Activated CD4-positive, alpha-beta T cell treated with anti-CD3 and anti-CD28 coated beads, Interleukin-2, amount 10 ng/mL, durations not matched to agents 24 days and 14 days (primary cell): Measurements from ENCODE around the gene TNNC1. TPM values are rescaled to one million over a fixed set of nuclear protein-coding genes. Genes with fewer than 3 reads are reported as not detected.

ENCODE experiments used
- DNase-seq: peaks from one replicate; pipeline ENCODE4 v3.0.0; 2022
- H3K27ac Mint-ChIP-seq: one replicate; pipeline ENCODE4 v1.8.0; 2022; ENCODE audit warnings: mild to moderate bottlenecking, mixed read lengths
- H3K27me3 Mint-ChIP-seq: one replicate; pipeline ENCODE4 v1.8.0; 2022; ENCODE audit warnings: mixed read lengths
- H3K36me3 Mint-ChIP-seq: one replicate; pipeline ENCODE4 v1.8.0; 2022; ENCODE audit warnings: low read depth, mild to moderate bottlenecking, mixed read lengths
- H3K4me1 Mint-ChIP-seq: one replicate; pipeline ENCODE4 v1.8.0; 2021; ENCODE audit warnings: mixed read lengths
- H3K4me3 Mint-ChIP-seq: one replicate; pipeline ENCODE4 v1.8.0; 2022; ENCODE audit warnings: mild to moderate bottlenecking, moderate library complexity, mixed read lengths
- H3K9me3 Mint-ChIP-seq: one replicate; pipeline ENCODE4 v1.8.0; 2021; ENCODE audit warnings: mixed read lengths
- intact Hi-C: fragments of 100-400 bp; cut with micrococcal nuclease; formaldehyde crosslinking; loops from one replicate; pipeline ENCODE4 v1.15.1; 2023
- total RNA-seq: library from RNA; stranded (reverse); gene quantifications from 2 replicates; pipeline ENCODE4 v1.2.3, GENCODE V29; 2022

The TNNC1 gene
- total RNA-seq, 1 donor from 2014 or later, result 1.2 TPM

- H3K4me1 Mint-ChIP-seq, result no peaks in the 10 kb centered on the region
- H3K36me3 Mint-ChIP-seq, result peaks cover 33% of the 10 kb centered on the region
- H3K4me3 Mint-ChIP-seq, result no peak overlapping the region
- no peak overlapping the region for H3K27ac Mint-ChIP-seq
- intact Hi-C loops, result no loop called here
- no peaks in the 10 kb centered on the region for H3K9me3 Mint-ChIP-seq
- no peak for DNase-seq
- H3K27me3 Mint-ChIP-seq, result no peaks in the 10 kb centered on the region
Observed at GRCh38 chr3:52490035-52490938, 36.4 kb upstream of the TNNC1 start.

DNA sequence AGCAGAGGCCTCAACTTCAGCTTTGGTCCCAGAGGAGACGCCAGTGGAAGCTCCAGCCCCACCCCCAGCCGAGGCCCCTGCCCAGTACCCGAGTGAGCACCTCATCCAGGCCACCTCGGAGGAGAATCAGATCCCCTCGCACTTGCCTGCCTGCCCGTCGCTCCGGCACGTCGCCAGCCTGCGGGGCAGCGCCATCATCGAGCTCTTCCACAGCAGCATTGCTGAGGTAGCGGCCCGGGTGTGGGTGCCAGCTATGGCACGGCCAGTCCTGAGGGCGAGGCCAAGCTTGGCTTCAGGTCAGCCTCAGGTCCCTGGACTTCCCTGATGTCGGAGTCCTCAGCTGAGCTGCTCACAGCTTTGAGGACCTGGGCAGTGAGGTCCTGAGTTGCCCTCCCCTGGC lies 35.6 kb upstream of the TNNC1 start:
- DNase-seq, result no peak
- Mint-ChIP-seq H3K9me3 (no peaks in the 10 kb centered on the region), H3K36me3 (peaks cover 34% of the 10 kb centered on the region)

DNA sequence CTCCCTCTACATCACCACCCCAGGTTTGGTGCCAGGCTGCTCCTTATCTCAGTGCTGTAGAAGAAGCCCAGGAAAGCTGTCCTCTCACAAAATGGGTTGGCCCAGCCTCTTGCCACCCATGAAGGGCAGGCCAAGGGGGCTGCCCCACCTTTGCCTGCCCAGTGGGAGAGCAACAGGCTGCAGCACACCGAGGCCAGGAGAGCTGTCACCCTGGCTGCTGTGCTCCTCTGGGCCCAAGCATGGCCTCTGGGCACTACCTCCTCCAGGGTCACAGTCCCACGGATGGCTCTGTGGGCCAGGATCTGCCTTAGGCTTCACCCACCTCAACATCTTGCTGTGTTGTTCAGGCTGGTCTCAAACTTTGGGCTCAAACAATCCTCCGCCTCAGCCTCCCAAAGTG lies 34.9 kb upstream of the TNNC1 start:
- Mint-ChIP-seq H3K4me1 (no peaks in the 10 kb centered on the region), H3K36me3 (peaks cover 36% of the 10 kb centered on the region), H3K27ac (no peak overlapping the region), H3K9me3 (no peaks in the 10 kb centered on the region), H3K4me3 (no peak overlapping the region), H3K27me3 (no peaks in the 10 kb centered on the region)
- intact Hi-C loops, result no loop called here
- DNase-seq, result no peak

More for the DNA sequence above, 35.6 kb upstream of the TNNC1 start:
- no peaks in the 10 kb centered on the region for H3K4me1 Mint-ChIP-seq
- no peak overlapping the region for H3K27ac Mint-ChIP-seq
- H3K4me3 Mint-ChIP-seq, result no peak overlapping the region
- H3K27me3 Mint-ChIP-seq, result no peaks in the 10 kb centered on the region
- intact Hi-C loops, result no loop called here

- intact Hi-C loops, result no loop called here
- no peaks in the 10 kb centered on the region for H3K4me1 Mint-ChIP-seq
- H3K9me3 Mint-ChIP-seq, result no peaks in the 10 kb centered on the region
- H3K27ac Mint-ChIP-seq, result no peak overlapping the region
- no peak overlapping the region for H3K4me3 Mint-ChIP-seq
- no peaks in the 10 kb centered on the region for H3K27me3 Mint-ChIP-seq
- H3K36me3 Mint-ChIP-seq, result peaks cover 38% of the 10 kb centered on the region
- no peak for DNase-seq
Observed at GRCh38 chr3:52487788-52488691, 34.2 kb upstream of the TNNC1 start.

- Mint-ChIP-seq H3K36me3 (peaks cover 38% of the 10 kb centered on the region), H3K9me3 (no peaks in the 10 kb centered on the region), H3K27ac (no peak overlapping the region), H3K4me3 (no peak overlapping the region), H3K4me1 (no peaks in the 10 kb centered on the region), H3K27me3 (no peaks in the 10 kb centered on the region)
- no peak for DNase-seq
- intact Hi-C loops, result no loop called here
Observed at GRCh38 chr3:52487050-52487787, 33.4 kb upstream of the TNNC1 start.

DNA sequence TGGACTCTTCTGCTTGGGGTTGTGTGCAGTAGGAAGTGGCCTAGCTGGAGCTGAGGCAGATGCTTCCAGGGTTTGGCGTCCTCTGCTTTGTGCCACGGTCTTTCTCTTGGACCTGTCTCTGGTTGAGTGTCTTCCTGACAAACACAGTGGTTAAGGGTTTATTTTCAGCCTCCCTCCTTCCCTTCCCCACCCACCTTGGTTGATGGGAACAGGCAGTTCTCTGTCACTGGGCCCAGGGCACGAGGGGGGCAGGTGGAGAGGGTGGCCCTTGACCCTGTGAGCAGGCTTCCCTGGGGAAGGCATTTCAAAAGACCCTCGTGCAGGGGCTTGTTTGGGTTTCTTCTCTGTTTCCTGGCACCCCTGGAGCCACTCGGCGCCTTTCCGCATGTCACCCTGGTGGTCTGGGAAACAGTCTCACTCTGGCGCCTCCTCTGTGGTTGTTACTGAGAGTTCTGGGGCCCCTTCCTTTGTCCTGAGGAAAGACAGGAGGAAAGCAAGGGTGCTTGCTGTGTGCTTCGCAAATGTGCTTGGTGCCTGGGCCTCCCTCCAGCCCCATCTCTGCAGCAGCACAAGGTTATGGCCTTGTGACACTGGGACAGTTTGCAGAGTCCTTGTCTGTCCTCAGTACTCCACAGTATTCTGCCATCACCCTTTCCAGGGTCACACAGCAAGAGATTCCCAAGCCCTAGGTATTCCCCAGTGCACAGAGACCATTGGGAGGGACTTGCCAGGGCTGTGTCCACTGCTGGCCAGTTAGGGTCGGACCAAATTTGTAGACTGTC lies 31.0 kb upstream of the TNNC1 start:
- no peak for DNase-seq
- Mint-ChIP-seq H3K27ac (no peak overlapping the region), H3K36me3 (peaks cover 41% of the 10 kb centered on the region), H3K4me3 (no peak overlapping the region), H3K4me1 (no peaks in the 10 kb centered on the region), H3K9me3 (no peaks in the 10 kb centered on the region), H3K27me3 (no peaks in the 10 kb centered on the region)
- intact Hi-C loops, result no loop called here

DNA sequence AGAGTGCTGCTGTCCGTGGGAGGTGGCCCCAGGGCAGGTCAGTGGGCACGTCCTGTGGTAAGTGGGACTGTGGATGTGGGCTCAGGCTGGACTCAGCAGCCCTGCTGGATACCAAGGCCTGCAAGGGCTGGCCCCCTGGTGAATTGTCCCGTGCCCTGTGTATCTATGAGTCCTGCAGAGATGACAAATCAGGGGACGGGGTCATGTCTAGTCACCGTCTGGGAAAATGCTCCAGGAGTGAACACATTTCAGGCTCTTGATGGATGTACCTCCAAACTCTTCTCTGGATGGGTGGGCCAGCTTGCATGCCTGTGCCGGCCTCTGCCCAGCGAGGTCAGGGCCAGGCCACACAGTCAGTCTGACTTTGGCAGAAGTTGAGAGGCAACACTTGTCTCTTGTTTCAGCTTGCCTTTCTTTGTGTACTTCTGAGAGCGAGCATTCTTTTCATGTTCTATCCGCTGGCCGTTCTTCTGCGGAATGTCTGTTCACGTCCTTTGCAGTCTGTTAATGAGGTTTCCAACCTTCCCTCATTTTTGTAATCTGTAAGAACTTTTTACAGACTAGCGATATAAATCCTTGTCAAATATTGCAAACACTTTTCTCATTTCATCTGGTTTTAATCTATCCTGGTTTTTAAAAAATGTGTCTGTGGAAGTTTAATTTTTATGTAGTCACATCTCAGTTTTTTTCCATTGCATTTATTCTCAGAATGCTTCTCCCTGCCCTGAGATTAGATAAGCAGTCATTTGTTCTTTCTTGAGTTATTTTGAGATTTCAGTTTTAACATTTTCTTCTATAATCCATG lies 29.9 kb upstream of the TNNC1 start:
- Mint-ChIP-seq H3K9me3 (no peaks in the 10 kb centered on the region), H3K27me3 (no peaks in the 10 kb centered on the region), H3K27ac (no peak overlapping the region), H3K4me1 (no peaks in the 10 kb centered on the region), H3K36me3 (peaks cover 48% of the 10 kb centered on the region), H3K4me3 (no peak overlapping the region)
- intact Hi-C loops, result no loop called here
- DNase-seq, result no peak

- H3K9me3 Mint-ChIP-seq, result no peaks in the 10 kb centered on the region
- no peaks in the 10 kb centered on the region for H3K27me3 Mint-ChIP-seq
- H3K27ac Mint-ChIP-seq, result no peak overlapping the region
- H3K36me3 Mint-ChIP-seq, result peaks cover 50% of the 10 kb centered on the region
- H3K4me3 Mint-ChIP-seq, result no peak overlapping the region
- intact Hi-C loops, result no loop called here
- H3K4me1 Mint-ChIP-seq, result no peaks in the 10 kb centered on the region
- no peak for DNase-seq
Observed at GRCh38 chr3:52483081-52483480, 29.2 kb upstream of the TNNC1 start.

- DNase-seq, result peak; percentile 67
Observed at GRCh38 chr3:52481819-52482521, 28.1 kb upstream of the TNNC1 start.

DNA sequence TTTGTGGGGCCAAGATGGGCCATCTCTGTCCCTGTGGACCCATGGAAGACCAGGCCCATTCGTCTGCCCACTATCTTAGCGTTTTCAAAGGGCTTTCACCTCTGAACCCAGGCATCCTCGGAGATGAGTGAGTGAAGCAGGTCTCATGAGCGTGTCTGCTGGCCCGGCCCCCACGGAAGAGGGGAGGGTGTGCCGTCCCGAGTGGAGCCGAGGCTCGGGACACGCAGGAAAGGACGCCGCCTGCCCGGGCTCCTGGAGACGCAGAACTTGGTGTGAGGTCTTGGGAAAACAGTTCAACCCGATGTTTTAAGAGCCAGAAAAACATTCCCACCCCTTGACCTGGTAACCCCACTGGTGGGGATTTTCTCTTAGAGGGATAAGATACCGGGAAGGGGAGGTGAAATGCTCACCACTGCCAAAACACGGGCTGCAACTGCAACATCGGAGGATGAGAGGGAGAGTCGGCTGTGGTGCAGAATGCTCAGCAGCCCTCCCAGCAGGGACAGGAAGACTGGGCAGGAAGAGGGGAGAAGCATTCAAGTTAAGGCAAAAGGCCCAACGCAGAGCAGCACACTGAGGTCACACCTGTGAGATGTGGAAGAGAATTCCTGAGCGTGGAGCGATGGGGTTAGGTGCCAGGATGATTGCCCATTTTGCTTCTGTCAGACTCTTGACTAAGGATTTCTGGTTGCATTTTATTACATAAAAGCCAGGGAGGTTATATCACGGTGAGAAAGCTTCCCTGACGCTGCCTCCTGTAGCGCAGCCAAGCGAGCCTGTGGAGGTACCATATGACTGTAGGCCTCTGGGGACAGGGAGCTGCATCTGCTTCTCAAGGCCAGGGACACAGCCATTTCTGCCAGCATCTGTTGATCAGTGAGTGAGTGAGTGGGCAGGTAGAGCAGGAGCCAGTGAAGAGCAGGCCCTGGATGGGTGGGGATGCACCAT lies 27.2 kb upstream of the TNNC1 start:
- intact Hi-C loops, result no loop called here
- no peaks in the 10 kb centered on the region for H3K4me1 Mint-ChIP-seq
- H3K27me3 Mint-ChIP-seq, result no peaks in the 10 kb centered on the region
- peaks cover 55% of the 10 kb centered on the region for H3K36me3 Mint-ChIP-seq
- no peak overlapping the region for H3K4me3 Mint-ChIP-seq
- no peak for DNase-seq
- H3K27ac Mint-ChIP-seq, result no peak overlapping the region
- H3K9me3 Mint-ChIP-seq, result no peaks in the 10 kb centered on the region

More at GRCh38 chr3:52481819-52482521, 28.1 kb upstream of the TNNC1 start:
- Mint-ChIP-seq H3K36me3 (peaks cover 53% of the 10 kb centered on the region), H3K27me3 (no peaks in the 10 kb centered on the region), H3K9me3 (no peaks in the 10 kb centered on the region), H3K4me3 (no peak overlapping the region), H3K4me1 (no peaks in the 10 kb centered on the region), H3K27ac (no peak overlapping the region)
- intact Hi-C loops, result no loop called here

DNA sequence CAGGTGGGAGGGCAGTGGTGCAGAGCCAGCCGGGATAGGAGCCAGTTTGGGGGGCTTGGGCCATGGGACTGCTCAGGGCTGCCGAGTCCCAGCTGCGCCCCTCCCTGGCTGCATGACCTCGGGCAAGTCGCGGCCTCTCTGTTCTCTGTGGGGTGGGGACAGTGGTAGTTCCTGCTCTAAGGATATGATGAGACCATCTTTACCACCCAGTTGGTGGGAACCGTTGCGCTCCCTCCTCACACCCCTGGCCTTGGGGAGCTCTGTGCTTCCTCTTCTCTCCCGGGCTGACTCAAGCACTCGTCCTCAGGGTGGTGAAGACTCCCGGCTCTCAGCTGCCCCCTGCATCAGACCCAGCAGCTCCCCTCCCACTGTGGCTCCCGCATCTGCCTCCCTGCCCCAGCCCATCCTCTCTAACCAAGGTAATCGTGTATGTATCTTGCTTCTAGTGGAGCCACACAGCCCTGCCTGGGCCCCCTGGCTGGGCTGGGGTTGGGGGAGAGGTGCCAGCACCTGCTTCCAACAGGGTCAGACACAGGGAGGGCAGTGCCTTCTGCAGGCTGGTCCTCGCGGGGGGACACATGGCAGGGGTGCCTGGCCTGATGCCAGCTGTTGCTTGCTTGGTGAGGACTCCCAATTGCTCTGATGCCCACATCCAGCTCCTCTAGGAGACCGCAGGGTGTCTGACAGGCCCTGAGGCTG lies 26.2 kb upstream of the TNNC1 start:
- H3K27ac Mint-ChIP-seq, result no peak overlapping the region
- no peak overlapping the region for H3K4me3 Mint-ChIP-seq
- peaks cover 58% of the 10 kb centered on the region for H3K36me3 Mint-ChIP-seq
- DNase-seq, result no peak
- intact Hi-C loops, result no loop called here
- no peaks in the 10 kb centered on the region for H3K27me3 Mint-ChIP-seq
- no peaks in the 10 kb centered on the region for H3K9me3 Mint-ChIP-seq
- H3K4me1 Mint-ChIP-seq, result no peaks in the 10 kb centered on the region
